Measurements from ENCODE around the gene MMP11.

GRCh38 chr22:23789121-23789520, 16.5 kb downstream of the MMP11 start:
- no peak for TF ChIP-seq POLR2A (IDR thresholded peaks at IDR 0.05; ENCODE audit: low read depth)
- no peak for TF ChIP-seq CTCF (IDR thresholded peaks at IDR 0.05)
